Osteocyte (in vitro differentiated cells): Measurements from ENCODE around the gene DPY30. TPM values are rescaled to one million over a fixed set of nuclear protein-coding genes. Genes with fewer than 3 reads are reported as not detected.
A peak's percentile ranks its signal among the peaks of the same experiment; 100 is the strongest.
"Not testable (repeated sequence)": the region's sequence is repeated elsewhere in the genome, so short reads cannot be mapped to it uniquely, and the experiment has no call there.

Source experiments
- DNase-seq: peaks from one replicate; pipeline ENCODE4 v3.0.0; 2021; ENCODE audit warnings: mixed read lengths; ENCODE audit not compliant: unreplicated experiment; ENCODE audit errors: extremely low spot score
- H3K27ac Mint-ChIP-seq: one replicate; pipeline ENCODE4 v1.8.0; 2021; ENCODE audit warnings: mild to moderate bottlenecking, mixed read lengths; ENCODE audit not compliant: unreplicated experiment
- H3K27me3 Mint-ChIP-seq: one replicate; pipeline ENCODE4 v1.8.0; 2021; ENCODE audit warnings: mixed read lengths; ENCODE audit not compliant: unreplicated experiment
- H3K36me3 Mint-ChIP-seq: one replicate; pipeline ENCODE4 v1.8.0; 2021; ENCODE audit warnings: mixed read lengths; ENCODE audit not compliant: unreplicated experiment
- H3K4me1 Mint-ChIP-seq: one replicate; pipeline ENCODE4 v1.8.0; 2021; ENCODE audit warnings: mixed read lengths; ENCODE audit not compliant: unreplicated experiment
- H3K4me3 Mint-ChIP-seq: one replicate; pipeline ENCODE4 v1.8.0; 2021; ENCODE audit warnings: mild to moderate bottlenecking, moderate library complexity, mixed read lengths; ENCODE audit not compliant: unreplicated experiment
- H3K9me3 Mint-ChIP-seq: one replicate; pipeline ENCODE4 v1.8.0; 2021; ENCODE audit warnings: mixed read lengths; ENCODE audit not compliant: unreplicated experiment
- CTCF ChIP-seq: fragments of 200-600 bp; sonication (generic); IDR thresholded peaks from 2 replicates; pipeline ENCODE4 v1.5.0; 2021; ENCODE audit warnings: antibody characterized with exemption, mild to moderate bottlenecking, moderate library complexity
- total RNA-seq: library from RNA; stranded (reverse); gene quantifications from 2 replicates; pipeline ENCODE4 v1.2.1, GENCODE V29; 2021

The DPY30 gene
- total RNA-seq, 1 donor from 2014 or later = 56.4 TPM

- Mint-ChIP-seq H3K9me3 (no peaks in the 10 kb centered on the region), H3K27me3 (no peaks in the 10 kb centered on the region), H3K4me1 (peaks cover 37% of the 10 kb centered on the region), H3K4me3 (peak within 1 kb of the TSS; percentile 90), H3K27ac (peak within 1 kb of the TSS; percentile 90), H3K36me3 (peaks cover 3% of the 10 kb centered on the region)
- peak; percentile 15 for TF ChIP-seq CTCF
- peak; percentile 97 for DNase-seq
Measured at GRCh38 chr2:32010670-32011484, 28.7 kb downstream of the DPY30 start, which contains the start of gene MEMO1. Gene MEMO1, minus strand, starts transcription at chr2:32011008. Its CDS starts 761 bp downstream, at chr2:32010247.

GRCh38 chr2:32010280-32010669, 29.3 kb downstream of the DPY30 start:
- H3K9me3 Mint-ChIP-seq, H3K27ac Mint-ChIP-seq, H3K27me3 Mint-ChIP-seq, H3K36me3 Mint-ChIP-seq: not testable (repeated sequence)
- H3K4me3 Mint-ChIP-seq = peak overlapping the region; percentile 58
- DNase-seq = peak; percentile 90
- peaks cover 39% of the 10 kb centered on the region for H3K4me1 Mint-ChIP-seq

GRCh38 chr2:32009516-32010256, 29.9 kb downstream of the DPY30 start:
- TF ChIP-seq CTCF = no peak
- H3K4me3 Mint-ChIP-seq = peak overlapping the region; percentile 95
- H3K9me3 Mint-ChIP-seq = no peaks in the 10 kb centered on the region
- peaks cover 4% of the 10 kb centered on the region for H3K36me3 Mint-ChIP-seq
- no peaks in the 10 kb centered on the region for H3K27me3 Mint-ChIP-seq
- peak overlapping the region; percentile 89 for H3K27ac Mint-ChIP-seq
- peak; percentile 85 for DNase-seq
- H3K4me1 Mint-ChIP-seq = peaks cover 41% of the 10 kb centered on the region

- no peaks in the 10 kb centered on the region for H3K27me3 Mint-ChIP-seq
- H3K27ac Mint-ChIP-seq = peak overlapping the region; percentile 89
Measured at GRCh38 chr2:32008805-32009515, 30.6 kb downstream of the DPY30 start.

GRCh38 chr2:32007121-32007391, 32.5 kb downstream of the DPY30 start:
- H3K36me3 Mint-ChIP-seq = peaks cover 1% of the 10 kb centered on the region
- H3K9me3 Mint-ChIP-seq = no peaks in the 10 kb centered on the region
- peaks cover 44% of the 10 kb centered on the region for H3K4me1 Mint-ChIP-seq
- no peak overlapping the region for H3K27ac Mint-ChIP-seq
- H3K4me3 Mint-ChIP-seq = no peak overlapping the region
- TF ChIP-seq CTCF = no peak
- H3K27me3 Mint-ChIP-seq = no peaks in the 10 kb centered on the region
- no peak for DNase-seq

More at GRCh38 chr2:32008805-32009515, 30.6 kb downstream of the DPY30 start:
- TF ChIP-seq CTCF = no peak
- Mint-ChIP-seq H3K4me1 (peaks cover 44% of the 10 kb centered on the region), H3K36me3 (peaks cover 4% of the 10 kb centered on the region), H3K4me3 (peak overlapping the region; percentile 95), H3K9me3 (no peaks in the 10 kb centered on the region)
- DNase-seq = peak; percentile 57
